SK-N-SH treated with all-trans-retinoic acid at 6 μM for 48 hours (cell line): Measurements from ENCODE around the gene FARP1.

Source experiments
- ARNTL ChIP-seq: fragments of 450-650 bp; formaldehyde crosslinking; IDR thresholded peaks from 2 replicates; pipeline ENCODE4 v1.5.0; 2020; ENCODE audit warnings: low read depth, mild to moderate bottlenecking, moderate library complexity, borderline replicate concordance
- BACH2 ChIP-seq: fragments of 250-450 bp; sonication (Bioruptor Pico); IDR thresholded peaks from 2 replicates; pipeline ENCODE4 v1.9.0; 2021; ENCODE audit warnings: mild to moderate bottlenecking, borderline replicate concordance
- RARB ChIP-seq: fragments of 250-450 bp; sonication (Bioruptor Pico); IDR thresholded peaks from 2 replicates; pipeline ENCODE4 v1.8.0; 2021; ENCODE audit warnings: mild to moderate bottlenecking, moderate library complexity
- ZC3H10 ChIP-seq: fragments of 250-450 bp; sonication (Bioruptor Pico); IDR thresholded peaks from 2 replicates; pipeline ENCODE4 v1.5.1; 2021; ENCODE audit warnings: mild to moderate bottlenecking, moderate library complexity
- ZFP3 ChIP-seq: fragments of 250-450 bp; sonication (Bioruptor Pico); IDR thresholded peaks from 2 replicates; pipeline ENCODE4 v1.5.0; 2020; ENCODE audit warnings: mild to moderate bottlenecking, moderate library complexity
- ZFP30 ChIP-seq: fragments of 450-650 bp; formaldehyde crosslinking; IDR thresholded peaks from 2 replicates; pipeline ENCODE4 v1.5.0; 2022; ENCODE audit warnings: mild to moderate bottlenecking, moderate library complexity

- TF ChIP-seq RARB (CRISPR knock-in tag): no peak
- TF ChIP-seq ARNTL: no peak
- TF ChIP-seq ZC3H10 (CRISPR knock-in tag): no peak
- TF ChIP-seq ZFP30: no peak
- TF ChIP-seq ZFP3 (CRISPR knock-in tag): no peak
- TF ChIP-seq BACH2 (CRISPR knock-in tag): no peak
Measured at GRCh38 chr13:98311200-98311548, 168.3 kb downstream of the FARP1 start.
